ENCODE measurements around the gene APP.

Gene APP

DNA sequence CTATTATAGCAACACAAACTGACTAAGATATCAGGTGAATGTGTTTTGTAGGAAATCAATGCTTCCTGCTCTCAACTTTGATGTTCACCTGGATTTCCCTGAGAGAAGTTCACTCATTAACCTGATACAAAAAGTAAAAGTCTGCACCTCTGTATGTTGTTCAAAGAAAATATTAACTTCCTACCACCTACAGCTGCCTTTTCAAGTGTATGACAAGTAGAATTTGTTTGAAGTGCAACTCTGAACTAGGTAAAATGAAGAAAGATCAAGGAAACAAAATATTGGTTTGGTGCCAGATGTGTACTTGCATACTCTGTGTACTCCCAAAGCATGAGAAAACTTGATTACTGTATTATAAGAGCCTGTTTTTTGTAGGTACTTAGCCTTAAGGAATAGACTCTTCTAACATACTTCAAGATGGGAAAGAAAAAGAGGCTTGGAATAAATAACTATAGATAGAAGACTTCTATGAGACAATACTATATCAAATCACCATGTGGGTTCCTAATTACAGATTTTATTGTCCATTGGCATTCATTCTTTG lies 193.4 kb downstream of the APP start:
- DNase-seq (ENCODE audit: low read depth), result no peak

DNA sequence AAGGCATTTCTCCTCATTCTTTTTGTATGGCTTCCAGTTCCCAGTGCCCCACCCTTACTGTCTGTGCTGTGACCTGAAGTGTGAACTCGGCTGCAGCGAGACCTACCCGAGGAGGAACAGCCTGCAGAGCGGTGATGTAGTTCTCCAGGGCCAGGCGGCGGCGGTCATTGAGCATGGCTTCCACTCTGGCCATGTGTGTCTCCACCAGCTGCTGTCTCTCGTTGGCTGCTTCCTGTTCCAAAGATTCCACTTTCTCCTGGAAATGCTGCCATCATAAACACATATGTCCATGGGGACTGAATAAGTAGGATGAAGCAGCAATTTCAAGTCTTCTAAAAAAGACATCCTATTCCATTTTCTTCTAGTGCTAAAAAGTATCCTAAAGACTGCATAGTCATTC lies 195.6 kb downstream of the APP start:
- no peak for DNase-seq (ENCODE audit: low read depth)

DNA sequence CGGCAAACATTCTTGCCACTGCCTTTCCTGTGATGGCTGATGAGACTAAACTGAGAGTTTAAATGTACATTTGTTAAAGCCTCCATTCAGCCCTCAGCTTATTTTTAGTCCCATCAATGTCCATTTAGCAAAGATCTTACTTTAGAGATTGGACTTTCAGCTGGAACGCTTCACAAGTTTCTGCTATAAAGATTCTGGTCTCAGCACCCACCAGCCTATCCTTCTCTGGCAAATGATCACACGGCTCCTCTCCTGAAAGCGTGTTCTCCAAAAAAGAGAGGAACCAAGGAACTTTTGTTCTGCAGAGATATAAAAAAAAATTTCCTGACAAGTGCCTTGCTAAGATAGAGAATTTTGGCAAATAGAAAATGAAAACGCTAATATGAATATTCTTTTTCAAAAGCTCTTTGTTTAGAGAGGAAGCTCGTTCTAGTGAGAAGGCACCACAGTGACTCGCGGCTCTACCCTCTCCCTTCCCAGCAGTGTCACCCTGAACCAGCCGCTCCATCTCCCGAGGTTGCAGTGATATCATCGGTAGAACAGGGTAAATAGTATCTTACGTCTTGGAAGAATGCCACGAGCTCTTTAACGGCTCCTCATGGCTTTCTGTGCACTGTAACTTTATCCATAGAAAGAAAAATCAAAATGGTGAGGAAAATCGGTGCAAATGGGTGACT lies 200.2 kb downstream of the APP start:
- no peak for DNase-seq (ENCODE audit: low read depth)

DNA sequence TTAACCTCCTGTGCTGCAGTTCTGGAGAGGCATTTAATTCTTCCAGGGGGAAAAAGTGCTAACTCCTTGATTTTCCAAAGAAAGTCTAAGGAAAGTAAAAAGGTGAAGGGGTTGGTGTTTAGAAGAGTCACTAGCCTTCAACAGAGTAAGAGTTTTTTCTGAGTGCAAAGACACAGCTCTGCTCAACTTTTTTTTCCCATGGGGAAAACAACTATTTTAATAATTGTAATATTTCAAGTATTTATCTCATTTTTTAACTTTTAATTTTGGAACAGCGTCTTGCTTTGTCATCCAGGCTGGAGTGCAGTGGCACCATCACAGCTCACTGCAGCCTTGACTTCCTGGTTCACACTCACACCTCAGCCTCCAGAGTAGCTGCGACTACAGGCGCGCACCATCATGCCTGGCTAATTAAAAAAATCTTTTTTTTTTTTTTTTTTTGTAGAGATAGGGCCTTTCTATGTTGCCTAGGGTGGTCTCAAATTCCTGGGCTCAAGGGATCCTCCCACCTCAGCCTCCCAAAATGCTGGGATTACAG lies 202.6 kb downstream of the APP start:
- DNase-seq (ENCODE audit: low read depth), result no peak

DNA sequence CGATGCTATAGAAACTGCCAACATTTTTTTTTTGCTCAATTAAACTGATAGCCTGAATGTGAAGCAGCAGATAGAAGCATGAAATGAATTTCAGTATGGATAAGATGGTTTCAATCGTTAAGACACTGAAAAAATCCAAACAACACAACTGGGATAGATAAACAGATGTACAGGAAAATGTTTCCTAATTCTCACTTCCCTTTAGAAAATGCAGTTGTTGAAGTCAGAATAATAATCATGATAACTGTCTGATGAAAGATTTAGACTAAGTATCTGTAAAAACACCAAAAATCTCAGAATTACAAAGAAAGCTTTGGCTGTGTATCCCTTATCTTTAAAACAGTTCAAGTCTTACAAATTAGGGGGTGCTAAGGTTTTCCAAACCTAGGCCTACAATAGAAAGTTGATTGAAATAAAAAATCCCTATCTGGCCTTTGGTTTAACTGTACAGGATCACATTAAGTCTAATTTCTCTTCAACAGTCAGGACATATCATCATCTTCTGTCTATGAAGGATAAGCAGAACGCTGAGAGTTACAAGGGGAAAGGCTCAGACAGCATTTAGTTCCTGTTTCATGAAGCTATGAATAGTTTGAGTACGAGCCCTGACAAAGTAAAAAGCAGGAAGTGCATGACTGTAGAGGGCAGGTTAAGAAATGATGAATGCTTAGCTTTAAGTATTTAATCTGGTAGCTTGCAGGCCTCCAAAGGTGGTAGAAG lies 203.2 kb downstream of the APP start:
- no peak for DNase-seq (ENCODE audit: low read depth)

DNA sequence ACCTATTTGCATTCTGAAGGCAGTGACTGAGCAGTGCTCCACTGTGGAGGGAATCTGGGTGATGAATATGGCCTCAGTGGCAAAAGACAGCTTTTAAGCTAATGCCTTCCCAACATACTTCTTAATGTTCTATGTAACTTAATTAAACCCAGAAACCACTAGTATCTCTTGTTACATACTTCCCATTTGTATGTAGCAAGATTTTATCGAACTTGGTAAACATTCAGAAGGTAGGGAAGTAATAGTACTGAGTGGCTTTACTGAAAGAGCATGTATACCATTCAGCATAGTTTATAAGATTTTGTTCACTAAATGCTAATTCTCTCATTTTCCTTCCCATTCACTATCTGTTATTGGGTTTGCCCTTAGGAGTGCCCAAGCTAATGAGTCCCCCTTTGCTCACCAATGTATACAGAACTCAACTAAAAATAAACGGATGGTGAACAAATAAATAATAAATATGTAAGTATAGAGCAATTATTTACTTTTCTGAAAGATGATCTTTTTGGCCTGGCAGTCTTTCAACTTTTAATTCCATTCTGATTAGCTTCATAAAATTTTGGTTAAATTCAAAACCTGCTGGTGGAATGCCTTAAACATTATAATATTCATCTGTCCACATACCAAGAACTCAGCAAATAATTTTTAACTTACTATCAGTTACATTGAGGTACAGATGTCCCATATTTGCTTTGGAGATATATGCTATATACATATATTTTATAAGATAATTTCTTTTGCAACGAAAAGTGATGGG lies 204.4 kb downstream of the APP start:
- DNase-seq (ENCODE audit: low read depth), result no peak

DNA sequence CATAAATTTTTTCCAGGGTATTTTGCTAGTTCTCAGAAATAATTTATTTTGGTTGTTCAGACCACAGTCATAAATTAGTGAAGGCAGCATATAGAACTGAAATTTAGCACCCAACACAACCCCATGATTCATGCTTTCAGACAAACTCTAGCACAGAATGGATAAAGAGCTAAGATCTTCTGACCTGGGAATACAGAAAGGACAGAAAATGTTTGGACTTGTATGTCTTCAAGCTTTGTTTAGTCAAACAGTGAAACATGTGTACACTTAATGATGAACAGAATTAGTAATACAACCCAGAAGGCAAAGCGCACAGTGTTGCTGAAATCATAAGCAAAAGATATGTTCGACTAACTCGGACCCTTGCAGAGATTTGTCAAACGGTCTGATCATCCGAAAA lies 205.6 kb downstream of the APP start:
- no peak for DNase-seq (ENCODE audit: low read depth)

DNA sequence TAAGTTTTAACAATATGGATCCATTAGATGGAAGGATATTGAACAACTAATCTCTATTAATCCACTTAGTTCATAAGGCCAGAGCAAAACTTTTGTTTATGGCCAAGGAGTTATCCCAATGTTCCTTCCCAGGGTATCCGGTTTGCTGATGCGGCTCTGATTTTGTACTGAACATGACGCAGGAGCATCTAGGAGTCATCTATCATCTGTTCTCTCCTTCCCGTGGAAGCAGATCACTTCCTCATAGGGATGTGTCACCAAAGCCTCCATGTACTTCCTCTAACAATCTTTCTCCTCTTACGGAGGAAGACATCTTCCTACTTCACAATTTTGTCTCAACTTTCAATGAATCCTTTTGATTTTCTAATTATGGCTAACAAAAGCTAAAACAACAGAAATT lies 206.6 kb downstream of the APP start:
- DNase-seq (ENCODE audit: low read depth), result no peak

DNA sequence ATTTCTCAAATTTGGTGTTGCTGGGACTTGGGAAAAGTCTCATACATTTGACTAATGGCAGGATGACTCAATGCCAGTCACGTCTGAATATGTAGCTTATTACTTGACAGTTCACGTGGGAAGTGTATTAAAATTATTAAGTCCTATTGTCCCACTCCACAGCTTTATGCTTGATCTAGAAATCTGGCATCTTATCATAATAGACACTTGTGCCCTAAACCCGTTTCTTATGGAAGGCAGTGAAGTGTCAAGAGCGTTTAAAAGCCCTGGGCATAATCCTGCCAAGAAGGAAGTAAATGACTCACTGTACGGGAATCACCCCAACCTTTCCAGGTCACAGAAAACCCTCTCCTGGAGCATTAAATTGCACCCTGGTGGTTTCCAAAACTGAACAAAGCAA lies 207.4 kb downstream of the APP start:
- no peak for DNase-seq (ENCODE audit: low read depth)

DNA sequence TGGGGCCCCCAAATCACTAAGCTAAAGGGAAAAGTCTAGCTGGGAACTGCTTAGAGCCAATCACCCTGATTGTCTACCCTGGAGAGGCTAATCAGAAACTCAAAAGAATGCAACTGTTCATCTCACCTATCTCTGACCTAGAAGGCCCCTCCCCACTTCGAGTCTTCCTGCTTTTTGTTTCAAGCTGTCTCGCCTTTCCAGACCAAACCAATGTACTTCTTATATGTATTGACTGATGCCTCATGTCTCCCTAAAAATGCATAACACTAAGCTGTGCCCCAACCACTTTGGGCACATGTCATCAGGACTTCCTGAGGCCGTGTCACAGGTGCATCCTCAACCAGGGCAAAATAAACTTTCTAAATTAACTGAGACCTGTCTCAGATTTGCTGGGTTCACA lies 209.5 kb downstream of the APP start:
- DNase-seq (ENCODE audit: low read depth), result no peak

DNA sequence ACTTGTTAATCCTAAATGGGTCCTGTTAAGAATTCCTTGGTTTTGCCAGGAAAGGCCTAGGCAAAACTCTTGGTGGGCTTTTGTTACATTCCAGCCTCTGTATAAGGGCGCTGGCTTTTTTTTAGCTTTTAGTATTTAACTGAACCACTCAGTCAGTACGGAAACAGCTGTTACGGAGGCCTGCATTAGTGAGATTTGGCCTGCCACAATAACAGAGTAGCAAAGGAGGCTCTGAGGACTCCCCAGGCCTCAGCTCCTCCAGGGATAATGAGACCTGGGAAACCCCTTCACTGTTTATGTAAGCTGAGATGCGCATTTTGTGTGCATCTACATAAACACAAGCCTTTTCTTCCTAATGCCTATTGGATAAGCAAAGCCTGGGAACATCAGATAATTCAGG lies 210.2 kb downstream of the APP start:
- DNase-seq (ENCODE audit: low read depth), result no peak

DNA sequence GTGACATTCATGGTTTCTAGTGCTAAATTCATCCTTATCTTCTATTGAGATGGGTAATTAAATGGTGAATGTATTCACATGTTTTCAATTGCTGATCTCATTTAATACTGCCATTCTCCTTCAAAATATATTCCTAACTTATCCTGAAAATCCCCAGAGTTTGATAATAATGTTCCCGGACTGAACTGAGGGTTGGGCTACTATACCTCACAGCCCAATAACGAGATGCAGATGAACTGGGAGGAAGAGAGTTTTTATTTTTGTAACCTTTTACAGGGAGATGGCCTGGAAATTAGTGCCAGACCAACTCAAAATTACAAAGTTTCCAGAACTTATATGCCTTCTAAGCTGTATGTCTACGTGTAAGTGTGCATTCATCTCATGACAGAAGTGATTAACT lies 210.8 kb downstream of the APP start:
- no peak for DNase-seq (ENCODE audit: low read depth)

DNA sequence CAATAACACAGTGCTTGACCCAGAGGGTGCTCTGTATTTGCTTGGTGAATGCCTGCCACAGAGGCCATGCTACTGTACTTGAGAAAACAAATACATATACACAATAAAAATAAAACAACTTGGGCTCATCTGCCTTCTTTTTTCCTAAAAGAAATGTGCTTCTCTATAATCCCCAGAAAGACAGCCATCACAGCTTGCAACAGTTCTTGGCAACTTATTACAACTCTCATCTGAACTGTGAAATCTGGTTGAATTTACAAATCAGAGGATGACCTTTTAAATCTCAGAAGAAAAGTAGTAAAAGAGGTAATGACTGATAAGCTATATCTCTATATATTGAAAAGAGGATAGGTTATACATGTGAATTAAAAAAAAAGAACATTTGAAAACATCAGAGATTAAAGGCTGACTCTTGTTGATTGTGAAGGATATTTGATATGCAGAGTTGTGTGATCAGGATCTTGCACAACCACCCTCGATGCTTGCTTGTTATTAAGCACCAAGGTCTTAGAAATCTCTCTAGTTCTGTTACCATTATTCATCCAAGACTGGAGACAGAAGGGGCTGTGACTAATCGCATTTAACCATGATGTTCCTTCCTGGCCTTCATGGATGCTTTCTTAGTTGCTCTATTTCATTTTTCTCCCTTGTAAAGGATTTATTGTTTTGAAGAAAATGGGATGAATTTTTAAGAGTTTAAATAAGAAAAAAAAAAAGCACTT lies 213.4 kb downstream of the APP start:
- peak; percentile 62 for DNase-seq (ENCODE audit: low read depth)

DNA sequence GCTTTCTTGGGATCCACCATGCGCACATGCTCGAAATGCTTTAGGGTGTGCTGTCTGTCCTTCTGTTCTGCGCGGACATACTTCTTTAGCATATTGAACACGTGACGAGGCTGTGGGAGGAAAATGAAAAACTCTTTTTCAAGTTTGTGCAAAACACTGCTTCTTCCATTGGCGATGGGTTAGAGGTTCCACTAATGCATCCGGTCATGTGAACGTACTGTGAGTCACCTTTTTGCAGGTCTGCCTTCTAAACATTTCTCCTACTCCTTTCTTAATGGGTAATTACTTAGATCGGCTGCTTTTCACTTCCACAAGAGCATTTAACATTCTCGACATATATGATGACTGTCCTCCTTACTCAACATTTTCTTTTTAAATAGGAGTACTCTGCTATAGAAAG lies 214.9 kb downstream of the APP start:
- DNase-seq (ENCODE audit: low read depth), result no peak

DNA sequence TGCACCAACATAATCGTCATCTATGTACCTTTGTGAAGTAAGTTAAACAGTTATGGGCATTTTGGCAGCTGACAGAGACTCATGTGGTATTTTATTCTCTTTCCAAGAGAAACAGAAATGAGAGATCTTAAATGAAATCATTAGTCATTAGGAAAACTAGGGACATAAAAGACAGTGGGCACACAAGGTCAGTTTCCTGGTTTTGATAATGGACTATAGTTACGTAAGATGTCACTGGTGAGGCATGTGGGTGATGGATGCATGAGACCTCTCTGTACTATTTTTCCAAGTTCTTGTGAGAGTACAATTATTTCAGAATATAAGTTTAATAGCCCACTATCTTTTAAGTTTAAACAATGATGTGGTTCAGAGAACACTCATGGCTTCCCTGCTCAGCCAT lies 216.9 kb downstream of the APP start:
- DNase-seq (ENCODE audit: low read depth), result no peak

DNA sequence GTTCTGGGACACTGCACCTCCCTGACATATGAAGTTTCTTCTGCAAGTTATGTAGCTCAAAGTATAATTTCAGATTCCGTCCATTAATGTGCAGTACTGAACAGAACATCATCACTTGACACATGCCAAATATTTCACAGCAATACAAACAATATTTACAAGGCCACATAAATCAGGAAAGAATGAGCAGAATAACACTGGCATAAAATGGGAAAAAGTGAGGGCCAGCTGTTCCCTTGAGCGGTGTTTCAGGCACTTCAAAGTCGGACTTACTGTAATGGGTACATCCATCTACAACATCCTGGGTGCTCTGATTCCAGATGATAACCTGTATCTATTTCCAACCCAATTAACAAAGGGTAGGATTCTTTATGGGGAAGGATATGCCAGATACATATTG lies 217.4 kb downstream of the APP start:
- no peak for DNase-seq (ENCODE audit: low read depth)

DNA sequence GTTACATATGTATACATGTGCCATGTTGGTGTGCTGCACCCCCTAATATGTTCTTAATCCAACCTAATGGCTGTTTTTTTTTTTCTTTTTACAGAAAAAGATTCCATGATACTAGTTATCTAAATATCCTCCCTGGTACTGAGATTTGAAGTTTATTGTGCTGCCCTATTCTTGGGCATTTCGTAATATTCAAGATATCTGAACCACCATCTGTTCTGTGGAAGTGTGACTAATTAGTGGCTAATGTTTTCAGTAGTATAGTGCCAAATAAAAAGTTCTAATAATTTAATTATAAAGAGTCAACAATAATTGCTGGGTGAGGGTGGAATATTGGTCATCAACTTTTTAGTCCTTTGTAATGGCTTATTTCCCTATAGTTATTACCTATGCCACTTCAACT lies 218.3 kb downstream of the APP start:
- DNase-seq (ENCODE audit: low read depth), result no peak

DNA sequence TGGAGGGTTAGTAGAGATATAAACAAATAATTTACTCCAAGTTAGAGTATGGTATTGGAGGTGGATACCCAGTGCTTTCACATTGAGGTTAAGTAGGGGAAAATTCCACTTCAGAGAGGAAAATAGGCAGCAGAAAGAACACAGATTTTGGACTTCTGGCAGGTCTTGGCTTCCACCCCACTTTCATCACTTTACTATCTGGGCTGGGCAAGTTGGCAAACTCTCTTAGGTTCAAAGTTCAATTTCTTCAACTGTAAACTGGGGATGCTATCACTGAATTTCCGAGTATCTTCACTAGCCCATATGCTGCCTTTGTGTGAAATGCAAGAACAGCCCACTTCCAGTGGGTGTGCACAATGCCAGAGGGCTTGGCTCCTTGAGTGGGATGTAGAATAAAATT lies 220.9 kb downstream of the APP start:
- DNase-seq (ENCODE audit: low read depth), result no peak

DNA sequence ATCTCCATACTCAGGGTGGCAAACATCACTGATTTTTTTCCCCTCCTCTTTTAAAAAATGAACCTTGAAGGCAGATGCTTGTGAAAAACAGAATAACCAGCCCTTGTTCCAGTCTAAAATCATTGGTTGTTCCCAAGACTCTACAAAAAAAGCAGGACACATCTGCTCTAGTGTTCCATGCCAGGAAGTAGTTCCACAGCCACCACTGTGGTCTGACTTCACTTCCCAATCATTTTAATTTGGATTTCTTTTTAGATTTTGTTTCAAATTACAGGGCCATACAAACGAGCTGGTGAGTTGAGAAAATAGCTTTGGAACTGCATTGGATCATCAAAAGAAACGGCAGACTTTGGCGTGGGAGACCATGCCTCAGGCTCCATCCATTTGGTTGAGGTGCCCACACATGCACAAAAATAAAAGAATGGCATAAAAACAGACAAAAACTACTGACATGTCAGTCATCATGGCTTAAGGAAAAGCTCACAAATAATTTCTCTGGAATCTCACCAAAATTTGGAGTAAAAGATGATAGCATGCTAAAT lies 225.8 kb downstream of the APP start:
- no peak for DNase-seq (ENCODE audit: low read depth)

DNA sequence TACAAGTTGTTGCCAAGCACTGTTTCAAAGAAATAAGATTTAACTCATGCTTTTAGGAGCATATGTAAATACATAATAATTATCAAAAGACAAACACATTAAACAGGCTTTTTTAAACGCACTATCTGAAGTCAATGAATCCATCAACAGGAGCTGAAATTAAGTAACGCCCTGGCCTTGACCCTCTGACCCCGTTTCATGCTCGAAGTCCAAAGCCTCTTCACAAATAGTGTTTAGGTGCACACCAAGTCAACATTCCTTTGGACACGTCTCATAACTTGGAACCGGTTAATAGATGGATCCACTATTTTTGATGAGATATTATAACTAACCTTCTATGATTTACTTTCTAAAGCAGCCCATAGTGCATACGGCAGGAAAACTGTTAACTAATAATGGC lies 226.5 kb downstream of the APP start:
- DNase-seq (ENCODE audit: low read depth), result no peak

DNA sequence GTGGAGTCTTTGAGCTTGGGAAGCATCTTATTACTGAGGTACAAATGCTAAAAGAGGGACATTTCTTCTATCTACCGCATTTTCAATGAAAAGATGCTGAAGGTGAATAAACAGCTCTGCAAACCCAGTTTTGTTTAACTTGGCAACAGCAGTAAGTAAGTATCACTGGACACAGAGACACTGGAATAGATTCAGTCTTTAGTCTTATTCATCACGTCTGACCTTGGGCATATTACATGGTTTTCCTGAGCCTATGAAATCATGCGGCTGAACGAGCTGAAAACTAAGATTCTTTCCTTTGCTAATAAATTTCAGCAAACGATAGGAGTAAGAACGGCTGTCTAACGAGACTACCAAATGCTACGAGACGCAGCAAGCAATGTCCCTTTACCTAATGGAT lies 228.4 kb downstream of the APP start:
- DNase-seq (ENCODE audit: low read depth), result no peak

DNA sequence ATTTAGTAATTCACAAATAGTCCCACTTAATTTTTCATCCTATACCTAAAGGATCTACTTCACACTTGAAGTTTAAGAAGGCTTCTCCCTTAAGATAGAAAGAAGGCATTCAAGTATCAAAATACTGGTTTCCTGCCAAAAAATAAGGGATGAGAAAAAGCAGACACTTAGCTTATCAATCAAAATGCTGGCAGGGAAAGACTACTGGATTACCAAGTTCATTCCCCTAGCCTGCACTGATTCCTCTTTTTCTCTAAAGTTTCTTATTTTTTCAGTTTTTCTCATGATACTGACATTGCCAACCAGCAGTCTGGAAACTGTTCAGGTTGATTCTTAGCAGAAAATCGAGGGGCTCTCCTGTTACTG lies 231.2 kb downstream of the APP start:
- no peak for DNase-seq (ENCODE audit: low read depth)
